Suprapubic skin (tissue), 4 donors: ENCODE data around the gene SLC44A1.

Source experiments
- POLR2A ChIP-seq, 2 donors: fragments of 450-650 bp; IDR thresholded peaks; one replicate each; pipeline ENCODE4 v1.6.1; 2017; ENCODE audit warnings: antibody characterized with exemption in 2 of 2, mild to moderate bottlenecking in 2 of 2, moderate library complexity in 2 of 2
- POLR2AphosphoS5 ChIP-seq, 3 donors: sonication (generic); formaldehyde crosslinking; IDR thresholded peaks; one replicate each; pipeline ENCODE4 v1.6.1; 2017; ENCODE audit warnings: antibody characterized with exemption in 3 of 3
- TF ChIP-seq, protein P1 (sequence below), 2 donors: fragments of 200-600 bp in 1 of 2; fragments of 450-650 bp in 1 of 2; sonication (generic) in 1 of 2; IDR thresholded peaks; one replicate each; pipeline ENCODE4 v1.5.1; 2016 to 2019; ENCODE audit warnings: antibody characterized with exemption in 2 of 2, mild to moderate bottlenecking in 1 of 2, moderate library complexity in 1 of 2

DNA sequence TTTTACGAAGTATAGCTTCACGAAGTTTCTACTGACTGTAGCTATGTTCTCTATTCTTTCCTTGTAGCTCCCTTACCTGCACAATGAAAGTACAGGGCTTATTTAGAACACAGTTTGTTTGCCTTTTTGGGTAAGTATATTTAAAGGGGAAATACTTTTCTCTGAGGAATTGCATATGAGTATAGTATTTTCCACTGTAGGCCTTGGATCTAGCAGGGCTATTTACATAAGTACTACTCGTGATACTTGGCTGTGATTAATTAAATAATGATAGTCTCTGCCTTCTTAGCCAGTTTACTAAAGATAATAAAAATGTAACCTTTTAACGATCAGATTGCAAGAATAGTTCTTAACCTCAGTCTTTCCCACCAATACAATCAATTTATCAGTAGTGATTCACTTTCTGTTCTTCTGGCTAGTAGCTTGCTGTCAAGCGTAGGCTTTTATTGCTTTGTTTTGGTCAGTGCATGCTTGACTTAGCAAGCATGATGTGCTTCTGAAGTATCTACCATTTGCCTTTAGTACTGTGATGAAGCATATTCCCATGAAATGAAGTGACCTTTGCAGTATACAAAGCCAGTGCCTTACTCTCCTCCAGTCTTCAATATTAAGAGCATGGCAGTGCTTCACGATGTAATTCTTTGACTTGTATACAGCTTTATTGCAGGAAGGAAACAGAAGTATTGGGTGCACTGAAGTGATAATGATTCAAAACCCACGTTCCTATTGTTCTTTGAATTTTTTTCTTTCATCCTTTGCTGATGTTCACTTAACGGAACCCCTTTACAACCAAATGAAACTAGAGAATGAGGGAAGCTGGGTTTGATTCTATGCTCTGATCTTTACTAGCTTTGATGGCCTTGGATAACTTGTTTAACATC lies 64.2 kb downstream of the SLC44A1 start:
- TF ChIP-seq, protein P1, sequence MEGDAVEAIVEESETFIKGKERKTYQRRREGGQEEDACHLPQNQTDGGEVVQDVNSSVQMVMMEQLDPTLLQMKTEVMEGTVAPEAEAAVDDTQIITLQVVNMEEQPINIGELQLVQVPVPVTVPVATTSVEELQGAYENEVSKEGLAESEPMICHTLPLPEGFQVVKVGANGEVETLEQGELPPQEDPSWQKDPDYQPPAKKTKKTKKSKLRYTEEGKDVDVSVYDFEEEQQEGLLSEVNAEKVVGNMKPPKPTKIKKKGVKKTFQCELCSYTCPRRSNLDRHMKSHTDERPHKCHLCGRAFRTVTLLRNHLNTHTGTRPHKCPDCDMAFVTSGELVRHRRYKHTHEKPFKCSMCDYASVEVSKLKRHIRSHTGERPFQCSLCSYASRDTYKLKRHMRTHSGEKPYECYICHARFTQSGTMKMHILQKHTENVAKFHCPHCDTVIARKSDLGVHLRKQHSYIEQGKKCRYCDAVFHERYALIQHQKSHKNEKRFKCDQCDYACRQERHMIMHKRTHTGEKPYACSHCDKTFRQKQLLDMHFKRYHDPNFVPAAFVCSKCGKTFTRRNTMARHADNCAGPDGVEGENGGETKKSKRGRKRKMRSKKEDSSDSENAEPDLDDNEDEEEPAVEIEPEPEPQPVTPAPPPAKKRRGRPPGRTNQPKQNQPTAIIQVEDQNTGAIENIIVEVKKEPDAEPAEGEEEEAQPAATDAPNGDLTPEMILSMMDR (IDR thresholded peaks at IDR 0.05), result no peak
- TF ChIP-seq POLR2AphosphoS5 (IDR thresholded peaks at IDR 0.05) (no peak), POLR2A (IDR thresholded peaks at IDR 0.05) (no peak)
